GM19043 (cell line): ENCODE data around the gene KLK8.
"Not testable (repeated sequence)": the region's sequence is repeated elsewhere in the genome, so short reads cannot be mapped to it uniquely, and the experiment has no call there.

Experiments
- ATAC-seq: cut with Tn5 transposase; IDR thresholded peaks from one replicate; pipeline ENCODE4 v1.9.1; 2021; ENCODE audit warnings: low read depth; ENCODE audit not compliant: unreplicated experiment

Gene KLK8

GRCh38 chr19:50984416-50984815 lies 17.0 kb downstream of the KLK8 start:
- not testable (repeated sequence) for ATAC-seq

GRCh38 chr19:50983625-50984292 lies 17.6 kb downstream of the KLK8 start, which contains the start of gene KLK7:
Gene KLK7 (minus strand): TSS chr19:50983917. CDS start chr19:50982399, 1,518 bp downstream.
- no peak for ATAC-seq

- ATAC-seq: no peak
Observed at GRCh38 chr19:50982186-50982585, 19.2 kb downstream of the KLK8 start.

- ATAC-seq: no peak
Observed at GRCh38 chr19:50981587-50982146, 19.7 kb downstream of the KLK8 start.

GRCh38 chr19:50980208-50980607 lies 21.2 kb downstream of the KLK8 start:
- ATAC-seq: no peak

GRCh38 chr19:50979758-50980157 lies 21.6 kb downstream of the KLK8 start:
- no peak for ATAC-seq

GRCh38 chr19:50978772-50979390 lies 22.5 kb downstream of the KLK8 start:
- no peak for ATAC-seq

GRCh38 chr19:50977626-50978025 lies 23.8 kb downstream of the KLK8 start:
- no peak for ATAC-seq

GRCh38 chr19:50975766-50976165 lies 25.6 kb downstream of the KLK8 start:
- no peak for ATAC-seq

- ATAC-seq: no peak
Observed at GRCh38 chr19:50974702-50975556, 26.5 kb downstream of the KLK8 start.

- ATAC-seq: no peak
Observed at GRCh38 chr19:50972795-50973376, 28.5 kb downstream of the KLK8 start.

- ATAC-seq: not testable (repeated sequence)
Observed at GRCh38 chr19:50969810-50970209, 31.6 kb downstream of the KLK8 start.

- ATAC-seq: no peak
Observed at GRCh38 chr19:50969413-50969760, 32.0 kb downstream of the KLK8 start, which contains the start of gene KLK6. Gene KLK6 (minus strand): TSS chr19:50969591. CDS start chr19:50968104, 1,487 bp downstream.

GRCh38 chr19:50968716-50969412 lies 32.5 kb downstream of the KLK8 start:
- no peak for ATAC-seq

GRCh38 chr19:50967929-50968715 lies 33.3 kb downstream of the KLK8 start:
- no peak for ATAC-seq

GRCh38 chr19:50964266-50964665 lies 37.1 kb downstream of the KLK8 start:
- no peak for ATAC-seq

GRCh38 chr19:50963381-50963780 lies 38.0 kb downstream of the KLK8 start:
- no peak for ATAC-seq

GRCh38 chr19:50962245-50962644 lies 39.2 kb downstream of the KLK8 start:
- no peak for ATAC-seq
